ENCODE results near the gene FOXP4.

The FOXP4 gene, protein sequence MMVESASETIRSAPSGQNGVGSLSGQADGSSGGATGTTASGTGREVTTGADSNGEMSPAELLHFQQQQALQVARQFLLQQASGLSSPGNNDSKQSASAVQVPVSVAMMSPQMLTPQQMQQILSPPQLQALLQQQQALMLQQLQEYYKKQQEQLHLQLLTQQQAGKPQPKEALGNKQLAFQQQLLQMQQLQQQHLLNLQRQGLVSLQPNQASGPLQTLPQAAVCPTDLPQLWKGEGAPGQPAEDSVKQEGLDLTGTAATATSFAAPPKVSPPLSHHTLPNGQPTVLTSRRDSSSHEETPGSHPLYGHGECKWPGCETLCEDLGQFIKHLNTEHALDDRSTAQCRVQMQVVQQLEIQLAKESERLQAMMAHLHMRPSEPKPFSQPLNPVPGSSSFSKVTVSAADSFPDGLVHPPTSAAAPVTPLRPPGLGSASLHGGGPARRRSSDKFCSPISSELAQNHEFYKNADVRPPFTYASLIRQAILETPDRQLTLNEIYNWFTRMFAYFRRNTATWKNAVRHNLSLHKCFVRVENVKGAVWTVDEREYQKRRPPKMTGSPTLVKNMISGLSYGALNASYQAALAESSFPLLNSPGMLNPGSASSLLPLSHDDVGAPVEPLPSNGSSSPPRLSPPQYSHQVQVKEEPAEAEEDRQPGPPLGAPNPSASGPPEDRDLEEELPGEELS

DNA sequence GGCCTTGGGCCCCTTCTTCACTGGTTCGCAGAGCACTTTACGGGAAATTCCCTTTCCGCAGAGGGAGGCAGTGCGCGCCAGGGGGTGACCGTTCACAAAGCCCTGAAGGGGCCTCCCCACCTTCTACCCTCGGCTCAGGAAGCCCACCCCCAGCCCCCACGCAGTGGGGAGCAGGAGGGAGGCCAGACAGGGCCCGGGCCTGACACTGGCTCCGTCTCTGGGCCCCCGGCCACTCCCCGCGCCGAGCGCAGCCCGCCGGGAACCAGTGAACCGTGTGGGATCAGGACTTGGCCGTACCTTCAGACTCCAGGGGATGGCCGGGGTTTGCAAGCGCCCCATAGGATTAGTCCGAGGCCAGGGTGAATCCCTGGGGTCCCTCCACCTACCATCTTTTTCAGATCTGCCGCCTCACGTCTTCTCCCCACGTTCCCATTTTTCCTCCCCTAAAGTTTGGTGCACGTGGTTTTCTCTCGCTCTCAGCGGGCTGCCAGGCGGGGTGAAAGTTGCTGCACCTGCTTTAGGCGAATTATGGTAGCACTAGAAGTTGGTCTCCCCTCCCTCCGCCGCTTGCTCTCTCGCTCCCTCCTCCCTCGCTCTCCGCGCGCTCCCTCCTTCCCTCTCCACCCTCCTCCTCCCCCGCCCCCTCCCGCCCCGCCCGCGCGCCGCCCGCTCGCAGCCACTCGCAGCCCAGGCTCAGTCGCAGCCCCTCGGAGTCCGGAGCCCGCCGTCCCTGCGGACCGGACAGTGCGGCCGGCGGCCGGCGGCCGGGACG lies at the start of gene FOXP4:
TSS of gene FOXP4 (plus strand) at position 679 of the 772 bp plus-strand sequence. CDS start 19,380 bp downstream, outside the sequence.
- peak; percentile 85 to 91 for DNase-seq

DNA sequence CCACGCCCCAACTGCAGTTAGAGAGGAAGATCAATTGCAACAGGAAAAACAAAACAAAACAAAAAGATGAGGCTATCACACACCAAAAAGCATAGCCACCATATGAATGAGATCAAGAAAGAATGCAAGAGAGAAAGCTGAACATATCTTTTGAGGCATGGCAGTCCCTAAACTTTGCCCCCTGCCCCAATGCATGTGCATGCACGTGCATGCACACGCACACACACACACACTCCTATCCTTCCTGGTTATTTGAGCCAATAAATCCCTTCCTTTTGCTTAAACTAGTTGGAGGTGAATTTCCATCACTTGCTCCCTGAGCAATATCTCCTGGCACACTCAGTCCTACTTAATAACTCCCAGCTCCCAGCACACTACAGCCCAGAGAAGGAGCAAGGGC lies 48.6 kb upstream of the FOXP4 start:
- no peak for DNase-seq

GRCh38 chr6:41497994-41498393 lies 48.2 kb upstream of the FOXP4 start:
- DNase-seq = no peak

GRCh38 chr6:41498968-41499599 lies 47.1 kb upstream of the FOXP4 start:
- DNase-seq = no peak

GRCh38 chr6:41500561-41500960 lies 45.6 kb upstream of the FOXP4 start:
- no peak for DNase-seq

DNA sequence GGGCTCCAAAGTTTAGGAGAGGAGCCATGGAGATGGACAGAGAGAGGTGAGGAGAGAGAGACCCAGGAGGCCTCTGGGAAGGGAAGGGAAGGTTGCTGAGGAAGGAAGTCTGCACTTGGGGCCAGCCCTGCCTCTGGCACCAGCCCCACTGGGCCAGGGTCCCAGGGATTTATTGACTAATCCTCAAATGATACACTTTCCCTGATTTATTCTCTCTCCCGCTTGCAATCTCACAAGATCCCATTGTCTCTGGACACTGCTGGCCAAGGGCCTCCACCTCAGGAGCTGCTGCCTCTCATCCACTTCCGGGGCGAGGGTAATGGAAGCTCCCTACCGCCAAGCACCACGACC lies 43.6 kb upstream of the FOXP4 start:
- no peak for DNase-seq

GRCh38 chr6:41502917-41503671 lies 43.1 kb upstream of the FOXP4 start:
- no peak for DNase-seq

DNA sequence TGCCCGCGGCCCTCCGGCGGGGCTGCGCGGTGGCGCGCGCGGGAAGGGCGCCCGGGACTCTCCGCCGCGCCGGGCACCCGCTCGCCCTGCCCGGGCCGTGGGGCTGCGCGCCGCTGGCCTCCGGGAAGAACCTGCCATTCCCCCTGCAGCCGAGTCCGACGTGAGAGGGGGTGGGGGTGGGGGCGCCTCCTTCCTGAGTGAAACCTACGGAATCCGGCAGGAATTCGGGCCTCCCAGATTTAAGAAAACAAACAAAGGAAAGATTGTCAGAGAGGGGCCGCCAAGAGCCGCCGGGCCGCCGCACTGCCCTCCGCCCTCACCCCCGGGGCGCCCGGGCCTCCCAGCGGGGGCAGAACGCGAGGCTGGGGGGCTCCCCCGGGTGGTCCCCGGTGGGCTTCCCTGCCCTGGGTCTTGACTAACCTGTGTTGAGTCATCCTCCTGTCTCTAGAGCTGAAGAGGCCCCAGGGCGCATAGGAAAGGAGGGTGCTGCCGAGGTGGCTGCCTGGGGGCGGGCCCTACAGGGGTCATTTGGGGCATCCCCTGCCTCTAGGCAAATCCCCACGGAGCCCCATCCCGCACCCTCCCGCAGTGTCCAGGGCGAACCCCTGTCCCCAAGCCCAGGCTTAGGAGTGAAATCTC lies 42.2 kb upstream of the FOXP4 start:
- DNase-seq = no peak

GRCh38 chr6:41504466-41505121 lies 41.6 kb upstream of the FOXP4 start:
- DNase-seq = no peak

DNA sequence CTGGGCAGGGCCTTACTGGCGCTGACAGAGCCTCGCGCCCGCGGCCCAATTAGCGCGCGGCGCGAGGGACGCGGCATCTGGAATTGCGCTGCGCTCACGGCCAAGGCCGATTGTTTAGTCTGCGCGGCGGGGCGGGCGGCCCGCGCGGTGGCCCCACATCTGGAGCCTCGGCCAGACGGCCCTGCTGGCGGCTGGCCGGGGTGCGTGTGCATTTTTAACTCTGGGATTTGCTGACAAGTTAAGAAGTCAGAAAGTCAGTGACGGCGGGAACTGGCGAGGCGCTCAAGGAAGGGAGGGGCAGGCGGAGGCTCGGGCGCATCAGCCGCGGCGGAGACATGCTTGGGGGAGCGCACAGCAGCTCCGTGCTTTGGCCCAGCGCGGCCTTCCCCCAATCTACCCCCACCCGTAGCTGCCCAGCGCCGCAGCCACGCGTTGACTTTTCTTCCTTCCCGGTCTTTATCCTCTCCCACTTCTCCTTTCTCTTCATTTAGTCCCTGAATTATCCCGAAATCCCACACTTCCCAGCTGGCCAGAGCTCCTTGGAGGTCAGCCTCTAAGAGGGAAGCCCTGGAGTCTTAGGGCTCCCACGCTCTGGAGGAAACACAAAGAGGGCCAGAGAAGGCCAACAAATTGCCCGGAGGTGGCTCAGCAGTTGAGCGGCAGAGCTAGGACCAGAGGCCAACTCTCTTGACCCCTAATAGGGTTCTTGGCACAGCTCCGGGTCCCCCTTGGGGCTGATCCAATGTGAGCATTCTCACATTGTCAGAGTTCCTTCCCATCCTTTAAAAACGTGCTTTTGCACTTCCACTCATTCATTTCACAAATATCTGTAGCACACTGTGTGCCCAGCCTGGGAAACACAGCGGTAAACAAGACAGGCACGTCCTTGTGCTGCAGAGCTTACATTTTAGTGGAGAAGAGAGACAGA lies 40.8 kb upstream of the FOXP4 start:
- DNase-seq = no peak

DNA sequence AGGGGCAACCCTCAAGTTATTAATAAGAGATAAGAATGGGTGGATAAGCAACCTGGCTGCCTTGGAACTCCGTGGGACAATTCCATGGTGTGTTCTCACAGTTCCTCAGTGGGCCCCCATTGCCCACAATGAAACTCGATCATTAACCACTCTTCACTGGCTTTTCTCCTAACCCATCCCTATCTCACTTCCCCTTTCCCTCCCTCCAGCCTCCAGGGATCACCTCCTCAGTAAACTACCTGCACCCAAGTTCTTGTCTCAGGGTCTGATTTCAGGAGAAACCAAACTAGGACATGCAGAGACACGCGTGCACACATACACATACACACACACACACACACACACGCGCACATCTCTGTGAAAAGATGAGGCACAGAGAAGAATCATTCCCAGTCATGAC lies 37.7 kb upstream of the FOXP4 start:
- no peak for DNase-seq

- no peak for DNase-seq
These were observed 36.6 kb upstream of the FOXP4 start for GRCh38 chr6:41509580-41509979.

DNA sequence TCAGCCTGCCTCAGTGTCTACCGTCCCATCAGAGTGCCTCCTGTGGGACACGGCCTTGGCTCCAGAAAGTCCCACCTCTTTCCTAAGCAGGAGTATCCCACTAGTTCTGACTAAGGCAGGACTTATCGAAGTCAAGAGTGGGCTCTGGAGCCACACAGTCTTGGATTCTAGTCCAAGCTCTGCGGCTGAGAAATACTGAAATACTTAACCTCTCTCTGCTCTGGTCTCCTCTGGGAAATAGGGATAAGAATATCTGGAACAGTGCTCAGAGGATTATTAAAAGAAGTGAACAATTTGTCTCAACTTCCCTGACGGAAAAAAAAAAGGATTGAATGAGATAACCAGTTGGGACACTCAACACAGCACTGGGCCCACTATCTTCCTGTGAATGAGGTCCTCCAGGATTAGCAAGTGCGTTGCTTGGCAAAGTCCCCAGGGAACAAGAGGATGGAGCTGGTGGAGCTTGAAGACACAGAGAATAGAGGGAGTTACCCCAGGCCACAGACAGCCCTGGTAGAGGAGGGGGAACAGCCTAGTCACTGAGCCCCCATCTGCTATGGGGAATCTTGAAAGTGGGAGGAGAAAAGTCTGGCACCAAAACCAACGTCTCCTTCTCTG lies 34.6 kb upstream of the FOXP4 start:
- DNase-seq = no peak

GRCh38 chr6:41512146-41512701 lies 34.0 kb upstream of the FOXP4 start:
- DNase-seq = no peak

DNA sequence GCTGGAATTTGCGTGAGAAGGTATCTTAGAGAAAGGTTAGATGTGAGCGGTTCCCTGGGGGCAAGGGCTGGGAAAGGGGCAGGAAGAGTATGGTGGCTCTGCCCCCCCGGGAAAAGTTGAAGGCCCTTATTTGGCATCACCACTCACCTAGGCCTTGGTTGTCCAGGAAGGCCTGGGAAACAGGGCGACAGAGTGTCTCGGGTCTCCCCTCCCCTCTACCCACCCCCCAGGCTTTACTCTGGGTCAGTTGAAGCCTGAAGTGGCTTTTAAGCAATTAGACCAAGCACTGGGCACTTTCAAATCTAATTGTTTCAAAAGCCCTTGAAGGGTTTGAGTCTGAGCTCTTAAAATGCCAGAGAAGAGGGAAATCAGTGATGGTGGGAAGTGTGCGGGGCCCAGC lies 30.2 kb upstream of the FOXP4 start:
- DNase-seq = peak; percentile 61 to 75

- DNase-seq = no peak
These were observed 28.1 kb upstream of the FOXP4 start for GRCh38 chr6:41518118-41518517.

- DNase-seq = no peak
These were observed 26.9 kb upstream of the FOXP4 start for GRCh38 chr6:41519305-41519744.

GRCh38 chr6:41519745-41520699 lies 26.2 kb upstream of the FOXP4 start:
- no peak for DNase-seq

Measured in NCI-H187 (cell line).